CD4-positive, alpha-beta T cell treated with Interleukin-17A for 4 hours (primary cell): ENCODE data around the gene C1orf21.

ENCODE experiments used
- DNase-seq: peaks from one replicate; pipeline ENCODE4 v3.0.0-alpha.2; 2020; ENCODE audit warnings: mixed read lengths

The C1orf21 gene

DNA sequence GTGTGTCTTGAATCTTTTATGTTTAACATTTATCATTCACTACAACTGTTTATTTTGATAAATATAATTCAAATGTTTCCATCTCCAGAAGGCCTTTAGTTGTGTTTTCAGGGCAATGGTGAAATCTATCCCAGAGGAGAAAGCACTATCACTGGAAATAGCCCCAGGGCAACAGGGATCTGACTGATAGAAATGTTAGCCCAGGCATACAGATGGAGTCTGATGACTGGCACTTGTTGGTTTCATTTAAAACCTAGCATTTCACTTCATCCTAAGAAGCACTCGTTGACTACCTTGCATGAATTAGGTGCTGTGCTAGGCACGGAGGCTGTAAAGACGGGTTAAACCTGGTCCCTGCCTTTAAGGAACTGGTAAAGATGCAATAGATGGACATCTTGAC lies 103.1 kb downstream of the C1orf21 start:
- DNase-seq = no peak

DNA sequence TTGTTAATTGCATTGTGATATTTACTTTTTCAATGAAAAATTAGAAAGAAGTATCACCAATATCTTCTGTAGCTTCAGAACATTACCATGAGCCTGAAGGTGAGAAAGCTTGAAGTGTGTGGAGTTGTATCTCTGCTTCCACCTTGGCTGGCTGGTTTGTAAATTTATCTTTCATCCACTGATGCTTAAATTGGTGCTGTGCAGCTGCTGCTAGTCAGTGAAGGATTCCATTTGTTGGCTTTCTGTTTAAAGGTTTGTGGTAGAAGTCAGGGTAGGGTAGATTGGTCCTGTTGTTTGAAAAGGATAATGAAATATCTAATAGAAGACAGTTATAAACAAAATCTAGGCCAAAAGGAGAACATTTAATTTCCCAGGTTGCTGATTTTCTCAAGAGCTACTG lies 105.7 kb downstream of the C1orf21 start:
- DNase-seq = no peak

DNA sequence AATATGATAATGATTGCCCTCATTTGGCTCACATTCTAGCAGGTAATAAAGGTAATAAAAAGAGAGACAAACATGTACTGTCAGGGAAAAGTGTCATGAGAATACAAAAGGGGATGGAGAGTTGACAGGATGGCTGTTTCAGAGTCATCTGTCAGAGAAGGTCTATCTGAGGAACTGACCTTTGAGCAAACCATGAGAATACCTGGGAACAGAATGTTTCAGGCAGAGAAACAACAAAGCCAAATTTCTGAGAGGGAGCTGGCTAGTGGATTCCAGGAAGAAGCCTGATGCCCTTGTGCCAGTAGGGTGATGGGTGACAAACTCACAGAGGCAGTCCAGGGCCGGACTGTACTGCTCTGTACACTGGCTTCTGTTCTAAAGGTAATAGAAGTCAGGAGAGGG lies 107.2 kb downstream of the C1orf21 start:
- DNase-seq = no peak

DNA sequence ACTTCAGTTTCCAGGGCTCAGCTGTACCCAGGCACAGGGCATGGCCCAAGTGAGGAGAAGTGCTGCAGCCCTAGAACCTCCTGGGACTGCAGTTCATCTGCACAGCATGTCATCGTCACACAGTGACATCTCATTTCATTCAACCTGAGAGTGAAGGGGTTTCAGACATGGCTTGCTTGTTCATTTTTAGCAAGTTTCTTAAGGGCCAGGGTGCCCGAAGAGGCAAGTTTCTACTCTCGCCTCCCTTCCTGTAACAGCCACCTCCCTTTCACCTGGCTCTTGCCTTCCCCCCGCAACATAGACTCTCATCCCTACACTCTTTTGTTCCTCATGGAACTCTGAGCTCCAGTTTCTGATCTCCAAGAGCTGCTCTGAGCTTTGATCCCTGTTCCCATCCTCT lies 108.1 kb downstream of the C1orf21 start:
- DNase-seq = no peak

DNA sequence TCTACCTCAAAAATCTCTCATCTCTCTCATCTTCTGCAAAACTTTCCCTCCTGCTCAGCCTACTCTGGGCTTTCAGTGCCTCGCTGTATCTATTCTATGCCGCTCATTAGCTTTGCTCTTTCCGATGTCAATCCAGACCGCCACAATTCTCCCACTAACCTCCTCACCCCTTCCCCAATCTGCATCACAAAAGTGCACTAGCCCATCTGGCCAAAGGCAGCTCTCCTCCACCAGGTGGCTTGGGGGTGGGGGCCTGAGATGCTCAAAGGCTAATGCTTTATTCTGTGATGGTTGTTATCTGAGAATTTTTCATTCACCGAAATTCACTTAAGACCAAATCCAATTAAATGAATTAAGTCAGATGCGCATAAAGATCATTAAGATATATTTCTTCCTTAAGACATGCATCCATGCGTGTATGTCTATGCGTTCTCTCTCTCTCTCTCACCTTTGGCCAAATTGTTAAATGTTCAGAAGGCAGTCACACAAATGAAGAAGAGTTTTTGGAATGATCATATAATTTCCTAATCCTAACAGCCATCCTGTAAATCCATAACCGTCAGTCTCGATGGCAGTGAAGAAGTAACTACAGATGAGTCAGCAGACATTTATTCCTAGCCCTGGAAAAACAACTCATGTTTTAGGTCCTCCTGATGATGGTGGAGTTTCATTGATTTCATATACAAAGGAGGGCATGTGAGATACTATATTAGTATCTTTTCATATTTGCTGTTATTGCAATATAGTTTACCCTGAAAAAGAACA lies 111.3 kb downstream of the C1orf21 start:
- DNase-seq = no peak

DNA sequence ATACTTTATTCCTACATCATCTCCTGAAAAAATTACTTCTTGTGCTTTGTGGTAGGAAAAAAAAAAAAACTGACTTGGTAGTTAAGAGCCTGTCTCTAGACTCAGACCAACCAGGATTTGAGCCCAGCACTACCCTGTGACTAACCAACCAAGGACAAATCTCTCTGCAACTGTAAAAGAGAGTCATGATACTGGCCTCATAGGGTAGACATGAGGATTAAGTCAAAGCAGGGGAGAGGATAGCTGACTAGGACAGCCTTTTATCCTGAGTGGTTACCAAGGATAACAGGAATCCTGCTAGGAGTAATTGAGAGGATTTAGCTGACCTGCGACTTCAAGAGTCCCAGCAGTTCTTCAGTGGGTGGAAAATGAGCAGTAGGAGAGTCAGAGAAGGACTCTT lies 112.8 kb downstream of the C1orf21 start:
- DNase-seq = no peak

DNA sequence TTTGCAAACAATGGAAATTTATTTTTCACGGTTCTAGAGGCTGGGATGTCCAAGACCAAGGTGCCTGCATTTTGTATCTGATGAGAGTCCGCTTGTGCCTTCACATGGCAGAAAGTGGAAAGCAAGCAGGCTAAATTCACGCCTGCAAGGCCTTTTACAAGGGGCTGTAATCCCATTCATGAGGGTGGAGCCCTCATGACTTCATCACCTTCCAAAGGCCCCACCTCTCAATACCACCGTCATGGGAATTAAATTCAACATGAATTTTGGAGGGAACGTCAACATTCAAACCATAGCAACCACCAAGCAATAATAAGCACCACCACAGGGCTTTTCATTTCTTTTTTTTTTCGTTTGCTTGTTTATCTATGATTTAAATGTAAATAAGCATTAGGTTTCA lies 115.3 kb downstream of the C1orf21 start:
- no peak for DNase-seq

DNA sequence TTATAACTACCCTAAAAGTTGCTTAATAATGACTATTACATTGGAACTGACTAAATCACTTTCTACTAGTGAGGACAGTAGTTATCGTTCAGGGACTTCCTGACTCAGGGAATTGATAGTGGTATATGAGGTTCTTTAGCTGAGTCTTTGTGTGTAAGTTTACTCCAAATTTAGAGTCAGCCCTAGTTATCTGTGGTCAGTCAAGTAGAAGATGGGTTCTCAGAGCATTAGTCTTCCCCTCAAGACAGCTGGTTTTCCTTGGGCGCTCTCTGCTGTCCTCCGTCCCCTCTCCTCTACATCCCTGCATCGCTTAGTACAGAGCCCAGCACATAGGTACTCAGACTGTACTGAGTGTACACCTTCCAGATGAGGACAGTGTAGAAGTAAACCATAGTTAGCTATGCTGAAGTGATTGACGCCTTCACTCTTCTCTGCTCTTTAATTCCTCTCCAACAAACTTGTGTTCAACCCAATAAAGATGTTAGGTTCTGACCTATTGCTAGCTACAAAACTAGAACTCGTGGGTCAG lies 116.5 kb downstream of the C1orf21 start:
- DNase-seq = no peak

DNA sequence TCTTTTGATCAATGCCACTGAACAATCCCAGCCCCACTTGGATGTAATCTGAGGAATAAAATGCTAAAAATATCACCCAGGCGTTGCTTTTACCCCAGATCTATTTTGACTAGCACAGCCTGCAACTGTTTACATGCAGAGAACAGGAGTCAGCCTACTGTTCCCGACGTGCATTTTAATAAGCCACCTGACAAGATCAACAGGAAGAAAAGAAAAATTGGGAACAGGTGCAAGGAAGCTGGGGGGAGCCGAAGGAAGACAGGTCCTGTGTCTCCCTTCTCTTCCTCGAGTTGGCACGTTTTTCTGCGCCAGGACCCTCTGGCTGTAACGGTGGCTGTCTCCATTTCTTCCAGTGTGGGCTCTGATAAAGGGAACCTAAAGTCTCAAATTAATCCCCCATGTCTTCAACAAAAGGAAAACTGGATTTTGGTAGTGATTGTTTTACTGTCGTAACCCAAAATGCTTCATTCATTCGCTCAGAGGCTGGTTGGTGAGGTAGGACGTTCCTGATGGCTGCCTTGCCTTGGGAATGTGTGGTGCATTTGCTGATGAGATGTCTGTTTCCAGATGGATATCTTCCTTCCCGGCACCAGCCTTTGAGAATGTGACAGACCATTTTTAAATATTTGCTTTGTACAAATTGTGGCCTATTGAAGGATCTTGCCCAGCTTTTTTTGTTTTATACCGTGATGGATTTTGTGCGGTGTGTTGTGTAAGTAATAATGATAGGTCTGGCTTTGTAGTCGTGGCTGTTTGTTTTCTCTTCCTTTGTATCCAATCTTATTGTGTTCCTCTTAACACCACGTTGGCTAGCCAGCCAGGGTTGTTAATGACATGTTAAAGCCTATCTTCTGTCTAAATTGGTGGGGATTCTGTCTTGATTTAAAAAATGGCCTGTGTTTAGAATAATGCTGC lies 117.5 kb downstream of the C1orf21 start:
- DNase-seq = no peak

DNA sequence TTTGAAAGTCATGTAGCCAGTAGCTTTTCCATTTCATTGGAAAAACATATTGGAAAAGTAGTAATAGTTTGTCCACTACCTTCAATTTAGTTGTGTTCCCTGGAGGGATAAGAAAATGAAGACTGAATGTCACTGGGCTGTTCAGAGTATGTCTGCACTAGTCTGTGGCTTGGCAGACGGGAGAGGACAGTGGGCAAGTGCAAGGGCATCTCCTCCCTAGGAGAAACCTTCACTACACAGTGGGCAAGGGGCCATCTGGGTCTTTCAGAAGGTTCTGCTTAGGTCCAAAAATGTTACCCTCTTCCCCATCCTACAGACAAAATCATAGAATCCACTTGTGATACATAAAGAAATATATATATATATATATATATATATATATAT lies 118.1 kb downstream of the C1orf21 start:
- no peak for DNase-seq

DNA sequence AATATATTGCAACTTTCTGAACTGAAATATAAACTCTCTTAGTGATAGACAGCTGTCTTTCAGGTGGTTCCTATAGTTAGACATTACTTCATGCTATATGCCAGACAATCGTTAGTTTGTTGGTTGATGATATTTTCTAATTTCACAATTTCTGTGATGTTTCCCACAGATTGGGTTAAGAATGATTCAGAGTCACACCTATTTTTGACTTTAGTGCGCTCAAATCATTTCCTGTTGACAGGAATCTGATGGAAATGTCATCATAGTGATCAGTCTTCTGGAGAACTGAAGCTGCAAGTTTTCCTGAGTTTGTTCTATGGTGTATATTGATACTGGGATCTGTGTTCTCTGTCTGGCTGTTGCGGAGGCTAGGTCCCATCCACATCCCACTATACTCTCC lies 119.7 kb downstream of the C1orf21 start:
- DNase-seq = no peak

DNA sequence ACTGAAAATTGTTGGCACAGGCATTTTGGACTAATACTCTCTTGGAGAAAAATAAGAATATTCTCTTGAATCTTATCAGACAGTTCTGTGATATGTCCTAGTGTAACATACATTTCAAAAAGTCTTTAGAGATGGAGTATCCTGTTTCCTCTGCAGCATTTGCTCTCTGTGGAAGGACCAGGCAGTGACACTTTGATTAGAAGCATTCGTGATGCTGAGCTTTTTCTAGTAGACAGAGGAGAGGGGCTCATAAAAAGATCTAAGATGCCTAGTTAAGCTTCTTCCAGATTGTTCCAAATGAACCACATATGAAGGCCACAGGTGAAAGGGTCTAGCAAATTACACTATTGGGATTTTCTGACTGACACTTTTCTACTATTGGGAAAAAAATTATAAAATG lies 120.3 kb downstream of the C1orf21 start:
- no peak for DNase-seq

DNA sequence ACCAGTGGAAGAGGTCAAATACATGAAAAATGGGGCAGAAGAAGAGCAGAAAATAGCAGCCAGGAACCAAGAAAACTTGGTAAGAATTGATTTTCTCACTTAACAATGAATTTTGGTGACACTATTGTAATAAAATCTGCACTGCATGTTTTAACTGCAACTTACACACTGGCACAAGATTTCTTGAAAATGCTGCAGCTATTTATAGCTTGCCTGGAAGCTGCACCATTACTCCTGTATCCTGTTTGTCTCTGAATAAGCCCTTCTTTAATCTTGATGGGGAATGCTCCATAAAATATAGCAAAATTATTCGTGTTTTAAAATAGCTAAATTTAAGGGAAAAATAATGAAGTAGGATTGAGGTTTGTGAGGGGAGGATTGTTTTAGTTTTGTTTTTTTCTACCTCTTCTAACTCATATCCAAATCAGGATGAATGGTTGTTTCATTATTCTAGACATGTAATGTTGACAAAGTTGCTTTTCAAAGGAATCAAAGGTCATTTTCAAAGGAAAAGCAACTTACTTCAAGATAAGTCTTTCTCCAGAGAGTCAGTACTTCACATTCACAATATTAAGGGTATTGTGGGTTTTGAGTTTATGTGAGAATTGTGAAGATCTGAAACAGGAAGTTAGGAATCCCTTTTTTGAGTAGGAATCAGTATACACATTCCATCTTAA lies 120.9 kb downstream of the C1orf21 start:
- DNase-seq = no peak

DNA sequence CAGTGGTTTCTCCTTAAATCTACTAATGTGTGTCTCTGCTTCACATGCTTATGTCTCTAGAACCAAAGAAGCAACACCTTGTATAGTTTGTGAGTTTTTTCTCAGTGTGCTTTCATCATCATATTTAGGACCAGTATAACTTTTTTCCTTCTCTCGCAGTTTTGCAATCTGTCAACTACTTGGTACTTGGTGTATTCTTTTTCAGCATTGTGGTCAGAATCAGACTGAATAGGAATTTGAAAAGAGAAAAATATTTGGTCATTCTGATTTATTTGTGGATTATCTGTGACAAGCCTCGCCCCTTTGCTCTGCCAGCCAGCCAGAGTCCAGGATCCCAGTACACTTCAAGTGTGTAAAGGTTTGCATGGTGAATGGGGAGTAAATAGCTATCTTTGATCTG lies 122.3 kb downstream of the C1orf21 start:
- DNase-seq = no peak

DNA sequence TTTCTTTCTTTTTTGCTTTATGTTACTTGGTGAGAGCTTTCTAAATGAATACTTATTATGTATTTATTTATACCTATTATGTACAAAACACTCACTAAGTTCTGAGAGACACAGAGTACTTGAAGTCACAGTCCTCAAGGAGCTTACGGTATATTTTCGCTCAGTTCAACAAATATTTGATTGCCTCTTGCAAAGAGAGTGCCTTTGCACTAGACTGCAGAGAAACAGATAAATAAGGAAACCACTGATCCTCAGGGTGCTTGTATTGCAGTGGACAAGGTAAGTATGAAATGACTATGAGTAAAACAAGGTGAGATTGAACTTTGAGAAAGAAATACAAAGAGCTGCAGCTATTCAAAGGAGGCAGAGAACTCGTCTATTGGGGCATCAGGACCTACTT lies 123.3 kb downstream of the C1orf21 start:
- no peak for DNase-seq

DNA sequence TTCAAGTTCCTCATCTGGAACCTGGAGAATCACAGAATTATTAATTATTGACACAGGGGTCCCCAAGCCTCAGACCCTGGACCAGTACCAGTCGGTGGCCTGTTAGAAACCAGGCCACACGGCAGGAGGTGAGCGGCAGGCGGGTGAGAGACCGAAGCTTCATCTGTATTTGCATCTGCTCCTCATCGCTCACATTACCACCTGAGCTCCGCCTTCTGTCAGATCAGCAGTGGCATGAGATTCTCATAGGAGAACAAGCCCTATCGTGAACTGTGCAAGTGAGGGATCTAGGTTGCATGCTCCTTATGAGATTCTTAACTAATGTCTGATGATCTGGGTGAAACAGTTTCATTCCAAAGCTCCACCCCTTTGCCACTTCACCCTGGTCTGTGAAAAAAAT lies 125.9 kb downstream of the C1orf21 start:
- no peak for DNase-seq

DNA sequence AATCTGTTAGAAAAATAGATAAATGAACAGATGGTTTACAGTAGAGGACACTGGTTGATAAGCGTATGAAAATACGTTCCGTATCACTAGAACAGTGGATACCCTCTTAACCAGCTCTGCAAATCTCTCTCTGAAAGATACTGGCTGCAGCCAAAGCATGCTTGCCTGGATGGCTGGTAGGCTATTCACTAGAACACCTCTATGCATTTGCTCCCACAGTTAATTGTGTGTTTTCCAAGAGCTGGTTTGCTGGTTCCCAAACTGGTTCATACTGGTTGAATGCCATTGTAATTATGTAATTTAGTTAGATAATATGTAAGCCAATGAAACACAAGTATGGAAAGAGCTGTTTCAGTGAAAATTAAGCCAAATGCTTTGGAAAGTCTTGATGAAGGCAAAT lies 126.6 kb downstream of the C1orf21 start:
- DNase-seq = no peak

DNA sequence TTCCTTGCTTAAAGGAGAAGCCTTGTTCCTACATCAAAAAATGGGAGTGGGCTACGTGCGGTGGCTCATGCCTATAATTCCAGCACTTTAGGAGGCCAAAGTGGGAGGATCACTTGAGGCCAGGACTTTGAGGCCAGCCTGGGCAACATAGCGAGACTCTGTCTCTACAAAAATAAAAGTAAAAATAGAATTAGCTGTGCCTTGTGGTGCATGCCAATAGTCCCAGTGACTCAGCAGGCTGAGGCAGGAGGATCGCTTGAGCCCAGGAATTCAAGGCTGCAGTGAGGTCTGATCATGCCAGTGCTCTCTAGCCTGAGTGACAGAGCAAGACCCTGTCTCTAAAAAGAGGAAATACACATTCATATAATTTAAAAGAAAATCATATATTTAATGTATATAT lies 127.1 kb downstream of the C1orf21 start:
- DNase-seq = no peak

DNA sequence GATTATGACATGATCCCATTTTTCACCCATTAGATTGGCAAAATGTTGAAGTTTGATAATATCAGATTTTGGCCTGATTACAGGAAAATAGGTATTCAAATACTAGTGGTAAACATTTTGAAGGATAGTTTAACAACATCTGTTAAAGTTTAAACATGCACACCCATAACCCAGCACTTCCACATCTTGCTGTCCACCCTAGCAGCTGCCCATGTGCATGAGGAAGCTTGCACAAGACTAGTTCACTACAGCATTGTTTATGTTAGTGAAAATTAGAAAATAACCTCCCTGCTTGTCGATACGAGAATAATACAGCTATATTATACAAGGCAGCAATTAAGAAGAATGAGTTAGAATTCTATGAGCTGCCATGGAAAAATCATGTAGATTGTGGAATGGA lies 127.6 kb downstream of the C1orf21 start:
- no peak for DNase-seq

DNA sequence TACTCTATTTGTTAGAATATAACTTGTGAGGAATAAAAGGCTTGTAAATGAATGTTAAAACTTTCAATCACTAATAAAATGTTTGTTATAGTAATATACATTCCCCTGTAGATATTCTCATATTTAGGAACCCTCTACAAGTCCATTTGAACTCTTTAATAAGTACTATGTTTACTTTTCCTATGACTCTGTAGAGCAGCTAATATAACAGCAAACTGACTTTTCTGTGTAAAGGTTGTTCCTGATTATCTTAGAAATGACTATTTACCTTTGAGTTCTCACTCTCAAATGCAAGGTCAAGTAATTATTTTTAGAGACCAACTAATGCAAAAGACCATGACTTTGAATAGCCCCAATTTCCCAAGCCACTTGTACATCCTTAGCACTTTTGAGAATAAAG lies 130.3 kb downstream of the C1orf21 start:
- no peak for DNase-seq

DNA sequence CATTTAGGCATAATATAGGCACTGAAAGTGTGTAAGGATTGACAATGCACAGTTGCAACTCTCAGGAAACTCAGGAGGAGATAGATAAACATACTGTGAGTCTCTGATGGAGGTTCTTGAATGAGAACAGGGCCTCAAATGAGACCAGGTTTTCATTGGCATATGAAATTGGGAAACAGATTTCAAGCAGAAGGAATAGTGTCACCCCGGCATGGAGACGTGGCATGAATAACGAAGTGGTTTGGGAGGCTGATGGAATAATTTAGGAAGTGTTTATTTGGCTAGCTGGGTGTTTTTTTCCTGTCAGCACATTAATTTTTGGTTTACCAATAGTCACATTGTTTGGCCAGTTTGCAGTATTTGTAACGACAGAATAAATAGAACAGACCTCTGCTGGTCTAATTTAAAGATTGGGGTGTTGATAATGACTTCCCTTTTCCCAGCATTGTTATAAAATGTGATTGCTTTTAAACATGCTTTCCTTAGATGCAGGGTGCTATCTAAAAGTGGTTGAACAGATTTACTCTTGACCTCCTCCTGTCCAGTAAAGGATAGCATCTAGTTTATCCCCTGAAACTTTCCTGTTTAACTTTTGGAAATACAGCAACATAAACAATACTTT lies 132.0 kb downstream of the C1orf21 start:
- no peak for DNase-seq

DNA sequence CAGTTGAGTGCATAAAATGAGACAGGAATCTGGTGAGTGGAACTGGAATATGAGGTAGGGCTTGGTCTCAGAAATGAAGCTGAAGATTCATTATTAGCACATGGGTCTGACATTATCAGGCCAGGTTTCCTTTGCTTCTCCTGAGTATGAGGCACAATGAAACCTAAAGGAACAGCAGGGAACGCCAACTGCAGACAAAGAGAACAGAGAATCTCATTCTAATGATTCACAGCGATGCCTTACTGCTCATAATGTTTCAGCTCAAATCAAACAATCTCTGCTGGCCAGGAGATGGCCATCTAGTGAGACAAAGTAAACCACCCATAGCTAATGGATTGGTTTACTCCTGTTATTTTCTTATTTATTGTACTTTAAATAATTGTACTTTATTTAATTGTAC lies 133.5 kb downstream of the C1orf21 start:
- no peak for DNase-seq

DNA sequence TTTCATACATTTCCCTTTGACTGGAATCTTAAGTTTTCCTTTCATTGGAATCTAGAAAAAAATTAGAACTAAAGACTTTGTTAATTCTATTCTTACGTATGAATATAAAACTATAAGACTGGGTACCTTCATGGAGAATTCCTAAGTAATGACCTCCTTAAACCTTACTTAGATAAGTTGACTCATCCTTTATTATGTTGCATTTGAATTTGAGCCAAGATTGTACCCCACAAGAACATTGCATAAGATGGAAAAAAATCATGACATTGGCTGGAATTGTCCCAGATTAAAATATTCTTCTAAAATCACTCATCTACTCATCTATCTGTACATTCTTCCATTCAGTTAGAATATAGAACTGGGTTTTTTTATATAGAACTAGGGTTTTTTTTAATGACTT lies 137.4 kb downstream of the C1orf21 start:
- no peak for DNase-seq
